HL-60 (cell line): Measurements from ENCODE around the gene DDX43.

ENCODE experiments used
- CTCF ChIP-seq: IDR thresholded peaks from one replicate; pipeline ENCODE4 v1.5.1; 2011; ENCODE audit warnings: low read length, control low read depth, inconsistent platforms; ENCODE audit not compliant: insufficient read depth
- GABPA ChIP-seq: IDR thresholded peaks from 2 replicates; pipeline ENCODE4 v1.6.1; 2012; ENCODE audit warnings: low read depth
- POLR2AphosphoS5 ChIP-seq: IDR thresholded peaks from 2 replicates; pipeline ENCODE4 v1.6.1; 2012; ENCODE audit warnings: low read depth
- REST ChIP-seq: IDR thresholded peaks from 2 replicates; pipeline ENCODE4 v1.6.1; 2012; ENCODE audit warnings: low read depth; ENCODE audit not compliant: insufficient replicate concordance

- TF ChIP-seq CTCF (no peak), POLR2AphosphoS5 (no peak), REST (no peak), GABPA (no peak)
Measured at GRCh38 chr6:73375216-73375615, 19.4 kb upstream of the DDX43 start.
